GM12878 (cell line): ENCODE data around the gene YPEL2. TPM values are rescaled to one million over a fixed set of nuclear protein-coding genes. Genes with fewer than 3 reads are reported as not detected.

Source experiments
- ATAC-seq: fragments of 200-7000 bp; cut with Tn5 transposase; 3 replicates; pipeline ENCODE4 v1.9.1; 2020; ENCODE audit warnings: mild to moderate bottlenecking, moderate library complexity
- BruUV-seq: library from RNA; stranded (reverse); fragments of 400-500 nt; replicated peaks from 2 replicates; lab custom pipeline; 2021; lab: Mats Ljungman, UMichigan
- CTCF ChIA-PET: fragments of 300-600 bp; sonication (Branson Sonifier 250); formaldehyde crosslinking; extraction: SDS; loops from one replicate; lab custom pipeline; 2021; ENCODE audit warnings: inconsistent platforms; lab: Yijun Ruan, JAX
- POLR2A ChIA-PET: fragments of 350-600 bp; formaldehyde crosslinking; extraction: SDS; loops from one replicate; lab custom pipeline; 2021; ENCODE audit warnings: inconsistent platforms; lab: Charles Lee
- RAD21 ChIA-PET: fragments of 300-600 bp; sonication (Branson Sonifier 250); formaldehyde crosslinking; loops from one replicate; lab custom pipeline; 2023; ENCODE audit warnings: antibody characterized with exemption; ENCODE audit not compliant: unreplicated experiment; lab: Charles Lee
- SMC1A ChIA-PET: fragments of 300-600 bp; sonication (Branson Sonifier 250); formaldehyde crosslinking; loops from one replicate; lab custom pipeline; 2023; ENCODE audit not compliant: unreplicated experiment, uncharacterized antibody; lab: Charles Lee
- DNase-seq: peaks from one replicate; pipeline ENCODE4 v3.0.0-alpha.2; 2011; ENCODE audit warnings: low read depth, low spot score
- FAIRE-seq: peaks from 3 replicates; lab custom pipeline; 2011; peaks lifted over from hg19 to GRCh38; lab: Jason Lieb, UNC
- H2AFZ ChIP-seq: 2 replicates; pipeline ENCODE4 v1.6.0; 2011; ENCODE audit warnings: low read depth, low read length, control low read depth; ENCODE audit not compliant: control insufficient read depth
- H3K27ac ChIP-seq: 2 replicates; pipeline ENCODE4 v1.5.1; 2011; ENCODE audit warnings: control low read depth; ENCODE audit not compliant: control insufficient read depth, insufficient read depth
- H3K27me3 ChIP-seq, 2 experiments: replicated peaks in 1 of 2; 2 replicates each; pipeline versions ENCODE4 v1.6.0 to v1.6.1; 2011; ENCODE audit warnings: low read length in 1 of 2; ENCODE audit not compliant: control insufficient read depth in 2 of 2, insufficient read depth in 2 of 2
- H3K36me3 ChIP-seq, 2 experiments: 2 replicates each; pipeline ENCODE4 v1.5.1; 2011; ENCODE audit warnings: low read length in 1 of 2; ENCODE audit not compliant: control insufficient read depth in 2 of 2, insufficient read depth in 2 of 2
- H3K4me1 ChIP-seq: 2 replicates; pipeline ENCODE4 v1.6.1; 2011; ENCODE audit warnings: mild to moderate bottlenecking, low read length, moderate library complexity, mixed read lengths; ENCODE audit not compliant: control insufficient read depth, insufficient read depth
- H3K4me2 ChIP-seq: 2 replicates; pipeline ENCODE4 v1.6.0; 2011; ENCODE audit warnings: control low read depth; ENCODE audit not compliant: control insufficient read depth, insufficient read depth
- H3K4me3 ChIP-seq: fragments of 200-600 bp; sonication (generic); 2 replicates; pipeline ENCODE4 v1.5.1; 2016
- H3K79me2 ChIP-seq: 2 replicates; pipeline ENCODE4 v1.6.0; 2011; ENCODE audit warnings: low read length; ENCODE audit not compliant: control insufficient read depth, insufficient read depth
- H3K9ac ChIP-seq: 2 replicates; pipeline ENCODE4 v1.8.0; 2011; ENCODE audit warnings: low read length, control low read depth, mixed read lengths; ENCODE audit not compliant: control insufficient read depth, insufficient read depth
- H3K9me3 ChIP-seq: replicated peaks from 3 replicates; pipeline ENCODE4 v1.5.1; 2011; ENCODE audit warnings: mild to moderate bottlenecking, low read length; ENCODE audit not compliant: control insufficient read depth, insufficient read depth
- H4K20me1 ChIP-seq: 2 replicates; pipeline ENCODE4 v1.6.0; 2011; ENCODE audit not compliant: control insufficient read depth, insufficient read depth
- CBX3 ChIP-seq: fragments of 200-600 bp; sonication (generic); IDR thresholded peaks from 2 replicates; pipeline ENCODE4 v1.6.1; 2016; ENCODE audit warnings: low read depth, borderline replicate concordance
- NBN ChIP-seq: fragments of 450-650 bp; IDR thresholded peaks from 2 replicates; pipeline ENCODE4 v1.6.1; 2016
- NFIC ChIP-seq: IDR thresholded peaks from 2 replicates; pipeline ENCODE4 v1.6.1; 2012; ENCODE audit warnings: low read depth, mild to moderate bottlenecking, inconsistent platforms, low read length, moderate library complexity
- PAX8 ChIP-seq: fragments of 450-650 bp; IDR thresholded peaks from 2 replicates; pipeline ENCODE4 v1.6.1; 2017; ENCODE audit warnings: mild to moderate bottlenecking, moderate library complexity
- RFX5 ChIP-seq: IDR thresholded peaks from 2 replicates; pipeline ENCODE4 v1.6.1; 2011; ENCODE audit warnings: low read depth, low read length, improper control_type of control experiment
- RUNX3 ChIP-seq: IDR thresholded peaks from 2 replicates; pipeline ENCODE4 v1.6.1; 2012; ENCODE audit warnings: low read length, inconsistent platforms
- SREBF1 ChIP-seq: IDR thresholded peaks from 2 replicates; pipeline ENCODE4 v1.6.1; 2012; ENCODE audit warnings: mild to moderate bottlenecking, low read length
- SREBF2 ChIP-seq: IDR thresholded peaks from 2 replicates; pipeline ENCODE4 v1.6.1; 2012; ENCODE audit warnings: mild to moderate bottlenecking, low read length
- SUZ12 ChIP-seq: fragments of 200-600 bp; sonication (generic); IDR thresholded peaks from one replicate; pipeline ENCODE4 v1.6.1; 2018; ENCODE audit warnings: antibody characterized with exemption, mild to moderate bottlenecking; ENCODE audit not compliant: unreplicated experiment
- YY1 ChIP-seq: IDR thresholded peaks from 2 replicates; pipeline ENCODE4 v1.6.1; 2011; ENCODE audit warnings: low read depth, mild to moderate bottlenecking, low read length
- ZNF274 ChIP-seq: IDR thresholded peaks from one replicate; pipeline ENCODE4 v1.8.0; 2011; ENCODE audit not compliant: insufficient read length, insufficient read depth
- ZNF622 ChIP-seq: fragments of 450-650 bp; IDR thresholded peaks from 2 replicates; pipeline ENCODE4 v1.6.1; 2017; ENCODE audit warnings: mild to moderate bottlenecking, inconsistent platforms
- WGBS: methylation state at CpG from one replicate; pipeline ENCODE4 v1.1.6; 2016; ENCODE audit warnings: low lambda C conversion rate; ENCODE audit not compliant: insufficient replicate concordance, insufficient coverage; ENCODE audit errors: missing lambda C conversion rate; 5-methylcytosine and 5-hydroxymethylcytosine counted together
- in situ Hi-C: fragments of 300-500 bp; cut with MboI; formaldehyde crosslinking; loops from 9 replicates; pipeline ENCODE4 v1.14.3; 2018; ENCODE audit warnings: mixed read lengths
- intact Hi-C: fragments of 100-400 bp; cut with micrococcal nuclease; formaldehyde crosslinking; loops from one replicate; pipeline ENCODE4 v1.14.2; 2022; ENCODE audit not compliant: unreplicated experiment
- polyA plus RNA-seq, 11 experiments: library from polyadenylated mRNA; depleted of rRNA in 4 of 11; unstranded in 6 of 11; stranded (reverse) in 5 of 11; fragments of >200 nt; fragmentation: Nextera tagmentation in 4 of 11; fragmentation: Illumina TruSeq in 1 of 11; extraction: Ambion mirVana in 4 of 11; extraction: Trizol in 1 of 11; gene quantifications; 1 replicate in 1 of 11; 2 replicates in 10 of 11; pipeline versions ENCODE4 v1.2.1 to v1.2.3, GENCODE V29; 2011 to 2016; ENCODE audit warnings: inconsistent platforms in 2 of 11, missing spikeins in 2 of 11, low read depth in 1 of 11
- total RNA-seq, 4 experiments: library from RNA; depleted of rRNA in 3 of 4; stranded (reverse); fragments of >200 nt in 3 of 4; fragmentation: Illumina TruSeq in 1 of 4; extraction: Trizol in 1 of 4; gene quantifications; 2 replicates each; pipeline versions ENCODE4 v1.2.1 to v1.2.3, GENCODE V29; 2013 to 2021
- TF ChIP-seq, protein P1 (sequence below): fragments of 450-650 bp; formaldehyde crosslinking; IDR thresholded peaks from 2 replicates; pipeline ENCODE4 v1.4.0; 2020; ENCODE audit warnings: mild to moderate bottlenecking, moderate library complexity
- TF ChIP-seq, protein P2 (sequence below): fragments of 450-650 bp; IDR thresholded peaks from 2 replicates; pipeline ENCODE4 v1.6.1; 2016; ENCODE audit warnings: mild to moderate bottlenecking, moderate library complexity, borderline replicate concordance

Gene YPEL2
- total and polyA plus RNA-seq, 10 of the 15 experiments (the other 5 are each of a cell fraction or from before 2014, with no cell fraction given), result 0.11 to 8.1 (median 0.48) TPM

DNA sequence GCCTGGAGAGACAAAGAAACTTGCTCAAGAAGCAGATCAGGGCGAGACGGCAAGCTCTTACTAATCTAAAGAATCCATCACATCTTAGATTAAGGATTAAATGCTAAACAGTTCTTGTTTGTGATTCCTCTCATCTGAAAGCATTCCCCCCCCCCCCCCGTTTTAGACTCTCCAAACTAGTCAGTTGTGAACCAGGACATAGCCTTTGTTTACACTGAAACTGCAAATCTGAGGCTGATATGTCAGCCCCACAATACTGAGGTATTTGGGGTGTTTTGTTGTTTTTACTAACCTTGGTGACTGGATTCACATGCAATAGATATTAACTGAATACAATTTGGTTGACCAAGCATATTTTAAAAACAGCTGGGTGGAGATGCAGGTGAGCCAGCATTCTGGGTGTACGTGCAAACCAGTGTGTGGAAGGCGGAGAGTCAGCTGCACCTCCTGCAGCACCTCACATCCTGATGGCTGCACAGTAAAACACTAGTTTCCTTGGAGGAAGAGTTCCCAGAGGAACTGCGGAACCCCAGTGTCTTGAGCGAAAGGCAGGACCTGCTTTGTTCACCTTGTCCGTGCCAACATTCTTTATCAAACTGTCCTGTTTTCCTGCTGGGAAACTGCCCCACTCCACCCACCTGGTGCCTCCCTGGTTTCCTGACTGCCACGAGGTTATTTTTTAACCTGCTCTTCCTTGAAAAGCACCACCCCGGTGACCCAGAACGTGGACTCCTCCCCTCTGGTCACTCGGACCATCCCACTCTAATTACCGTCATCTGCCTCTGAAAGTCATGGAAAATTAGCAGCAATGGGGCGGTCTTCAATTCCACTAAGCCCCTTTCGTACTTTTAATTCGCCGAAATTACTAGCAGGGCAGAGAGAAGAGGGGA lies 1.2 kb upstream of the YPEL2 start:
- intact Hi-C loops, result loop anchor here (5.0 kb wide), 1 partner anchor 42 kb away; no protein-coding TSS in a partner anchor
- Histone ChIP-seq H3K79me2 (peaks cover 3% of the 10 kb centered on the region), H3K4me1 (peaks cover 17% of the 10 kb centered on the region), H3K9me3 (no peaks in the 10 kb centered on the region), H3K27ac (no peak overlapping the region), H2AFZ (peak overlapping the region; percentile 29; the same call in 1 of the 2 replicates), H3K36me3 (no peaks in the 10 kb centered on the region), H3K4me2 (no peak overlapping the region), H3K4me3 (no peak overlapping the region), H3K27me3 (peaks cover 0 to 7% of the 10 kb centered on the region in 2 experiments; a peak in 2 of 4 replicates), H4K20me1 (no peaks in the 10 kb centered on the region; the same call in 1 of the 2 replicates), H3K9ac (no peak overlapping the region)
- no TSS peak for BruUV-seq
- 54% methylated on average over 16 of the region's 17 CpGs for WGBS
- FAIRE-seq, result no peak
- no peak for ATAC-seq
- ChIA-PET RAD21 (interaction anchor here (0.5 to 6.0 kb wide), 21 partner anchors 9 to 229 kb away, joined by 3 to 126 read pairs (median 4); no protein-coding TSS in a partner anchor), SMC1A (interaction anchor here (0.6 to 4.0 kb wide), 27 partner anchors 9 to 230 kb away, joined by 3 to 100 read pairs (median 5); partner anchors contain the start of gene GDPD1), CTCF (interaction anchor here (0.6 to 6.5 kb wide), 34 partner anchors 9 to 229 kb away, joined by 3 to 221 read pairs (median 4); partner anchors contain the start of gene GDPD1), POLR2A (interaction anchor here (0.6 to 1.4 kb wide), 5 partner anchors 89 to 314 kb away, joined by 3 to 7 read pairs (median 5); no protein-coding TSS in a partner anchor)
- no peak for DNase-seq
- in situ Hi-C loops, result no loop called here
- no peak for TF ChIP-seq RFX5
- no peak for TF ChIP-seq SUZ12
- no peak for TF ChIP-seq YY1
- TF ChIP-seq SREBF1, result no peak
- no peak for TF ChIP-seq RUNX3
- no peak for TF ChIP-seq CBX3
- no peak for TF ChIP-seq NBN
- no peak for TF ChIP-seq ZNF622
- no peak for TF ChIP-seq SREBF2
- TF ChIP-seq, protein P1, sequence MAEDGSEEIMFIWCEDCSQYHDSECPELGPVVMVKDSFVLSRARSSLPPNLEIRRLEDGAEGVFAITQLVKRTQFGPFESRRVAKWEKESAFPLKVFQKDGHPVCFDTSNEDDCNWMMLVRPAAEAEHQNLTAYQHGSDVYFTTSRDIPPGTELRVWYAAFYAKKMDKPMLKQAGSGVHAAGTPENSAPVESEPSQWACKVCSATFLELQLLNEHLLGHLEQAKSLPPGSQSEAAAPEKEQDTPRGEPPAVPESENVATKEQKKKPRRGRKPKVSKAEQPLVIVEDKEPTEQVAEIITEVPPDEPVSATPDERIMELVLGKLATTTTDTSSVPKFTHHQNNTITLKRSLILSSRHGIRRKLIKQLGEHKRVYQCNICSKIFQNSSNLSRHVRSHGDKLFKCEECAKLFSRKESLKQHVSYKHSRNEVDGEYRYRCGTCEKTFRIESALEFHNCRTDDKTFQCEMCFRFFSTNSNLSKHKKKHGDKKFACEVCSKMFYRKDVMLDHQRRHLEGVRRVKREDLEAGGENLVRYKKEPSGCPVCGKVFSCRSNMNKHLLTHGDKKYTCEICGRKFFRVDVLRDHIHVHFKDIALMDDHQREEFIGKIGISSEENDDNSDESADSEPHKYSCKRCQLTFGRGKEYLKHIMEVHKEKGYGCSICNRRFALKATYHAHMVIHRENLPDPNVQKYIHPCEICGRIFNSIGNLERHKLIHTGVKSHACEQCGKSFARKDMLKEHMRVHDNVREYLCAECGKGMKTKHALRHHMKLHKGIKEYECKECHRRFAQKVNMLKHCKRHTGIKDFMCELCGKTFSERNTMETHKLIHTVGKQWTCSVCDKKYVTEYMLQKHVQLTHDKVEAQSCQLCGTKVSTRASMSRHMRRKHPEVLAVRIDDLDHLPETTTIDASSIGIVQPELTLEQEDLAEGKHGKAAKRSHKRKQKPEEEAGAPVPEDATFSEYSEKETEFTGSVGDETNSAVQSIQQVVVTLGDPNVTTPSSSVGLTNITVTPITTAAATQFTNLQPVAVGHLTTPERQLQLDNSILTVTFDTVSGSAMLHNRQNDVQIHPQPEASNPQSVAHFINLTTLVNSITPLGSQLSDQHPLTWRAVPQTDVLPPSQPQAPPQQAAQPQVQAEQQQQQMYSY, result no peak
- TF ChIP-seq, protein P2, sequence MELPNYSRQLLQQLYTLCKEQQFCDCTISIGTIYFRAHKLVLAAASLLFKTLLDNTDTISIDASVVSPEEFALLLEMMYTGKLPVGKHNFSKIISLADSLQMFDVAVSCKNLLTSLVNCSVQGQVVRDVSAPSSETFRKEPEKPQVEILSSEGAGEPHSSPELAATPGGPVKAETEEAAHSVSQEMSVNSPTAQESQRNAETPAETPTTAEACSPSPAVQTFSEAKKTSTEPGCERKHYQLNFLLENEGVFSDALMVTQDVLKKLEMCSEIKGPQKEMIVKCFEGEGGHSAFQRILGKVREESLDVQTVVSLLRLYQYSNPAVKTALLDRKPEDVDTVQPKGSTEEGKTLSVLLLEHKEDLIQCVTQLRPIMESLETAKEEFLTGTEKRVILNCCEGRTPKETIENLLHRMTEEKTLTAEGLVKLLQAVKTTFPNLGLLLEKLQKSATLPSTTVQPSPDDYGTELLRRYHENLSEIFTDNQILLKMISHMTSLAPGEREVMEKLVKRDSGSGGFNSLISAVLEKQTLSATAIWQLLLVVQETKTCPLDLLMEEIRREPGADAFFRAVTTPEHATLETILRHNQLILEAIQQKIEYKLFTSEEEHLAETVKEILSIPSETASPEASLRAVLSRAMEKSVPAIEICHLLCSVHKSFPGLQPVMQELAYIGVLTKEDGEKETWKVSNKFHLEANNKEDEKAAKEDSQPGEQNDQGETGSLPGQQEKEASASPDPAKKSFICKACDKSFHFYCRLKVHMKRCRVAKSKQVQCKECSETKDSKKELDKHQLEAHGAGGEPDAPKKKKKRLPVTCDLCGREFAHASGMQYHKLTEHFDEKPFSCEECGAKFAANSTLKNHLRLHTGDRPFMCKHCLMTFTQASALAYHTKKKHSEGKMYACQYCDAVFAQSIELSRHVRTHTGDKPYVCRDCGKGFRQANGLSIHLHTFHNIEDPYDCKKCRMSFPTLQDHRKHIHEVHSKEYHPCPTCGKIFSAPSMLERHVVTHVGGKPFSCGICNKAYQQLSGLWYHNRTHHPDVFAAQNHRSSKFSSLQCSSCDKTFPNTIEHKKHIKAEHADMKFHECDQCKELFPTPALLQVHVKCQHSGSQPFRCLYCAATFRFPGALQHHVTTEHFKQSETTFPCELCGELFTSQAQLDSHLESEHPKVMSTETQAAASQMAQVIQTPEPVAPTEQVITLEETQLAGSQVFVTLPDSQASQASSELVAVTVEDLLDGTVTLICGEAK, result no peak
- no peak for TF ChIP-seq PAX8
- no peak for TF ChIP-seq ZNF274
- no peak for TF ChIP-seq NFIC
